Coronary artery (tissue), 2 donors: ENCODE measurements around the gene CSTPP1.
"Not testable (repeated sequence)": the region's sequence is repeated elsewhere in the genome, so short reads cannot be mapped to it uniquely, and the experiment has no call there.

ENCODE experiments used
- DNase-seq: peaks from one replicate; pipeline ENCODE4 v3.0.0-alpha.2; 2017; ENCODE audit warnings: low spot score
- H3K27ac ChIP-seq, 2 donors: fragments of 200-600 bp; sonication (generic); one replicate each; pipeline ENCODE4 v1.5.1; 2016 to 2019
- H3K4me3 ChIP-seq: fragments of 200-600 bp; sonication (generic); 2 replicates; pipeline ENCODE4 v1.5.1; 2016; ENCODE audit warnings: mild to moderate bottlenecking, moderate library complexity
- CTCF ChIP-seq: fragments of 200-600 bp; sonication (generic); IDR thresholded peaks from one replicate; pipeline ENCODE4 v1.5.1; 2019; ENCODE audit warnings: antibody characterized with exemption

CSTPP1 gene

GRCh38 chr11:47207459-47207858 is 270.9 kb downstream of the CSTPP1 start:
- no peak overlapping the region for H3K4me3 ChIP-seq
- TF ChIP-seq CTCF = no peak
- H3K27ac ChIP-seq = no peak overlapping the region
- no peak for DNase-seq

GRCh38 chr11:47208008-47208552 is 271.5 kb downstream of the CSTPP1 start:
- DNase-seq, H3K4me3 ChIP-seq, H3K27ac ChIP-seq: not testable (repeated sequence)

- Histone ChIP-seq H3K4me3 (no peak overlapping the region), H3K27ac (no peak overlapping the region)
- TF ChIP-seq CTCF = no peak
- no peak for DNase-seq
Observed at GRCh38 chr11:47208628-47209027, 272.1 kb downstream of the CSTPP1 start.
